RWPE2 (cell line): ENCODE results near the gene DXO.
A peak's percentile ranks its signal among the peaks of the same experiment; 100 is the strongest.

Experiments
- ATAC-seq: fragments of 200-7000 bp; cut with Tn5 transposase; 3 replicates; pipeline ENCODE4 v1.9.1; 2021; ENCODE audit warnings: low read depth
- DNase-seq: peaks from one replicate; pipeline ENCODE4 v3.0.0-alpha.2; 2020; ENCODE audit warnings: low spot score
- H3K27ac ChIP-seq: fragments of 450-650 bp; 2 replicates; pipeline ENCODE4 v1.5.1; 2017; ENCODE audit warnings: mild to moderate bottlenecking; ENCODE audit not compliant: poor library complexity, severe bottlenecking
- H3K27me3 ChIP-seq: fragments of 250-450 bp; sonication (Bioruptor Pico); 2 replicates; pipeline ENCODE4 v1.5.1; 2021; ENCODE audit warnings: mild to moderate bottlenecking, moderate library complexity; ENCODE audit not compliant: insufficient read depth, poor library complexity, severe bottlenecking
- H3K36me3 ChIP-seq: fragments of 250-450 bp; sonication (Bioruptor Pico); 2 replicates; pipeline ENCODE4 v1.5.1; 2020; ENCODE audit warnings: low read depth, mild to moderate bottlenecking, moderate library complexity
- H3K4me1 ChIP-seq: fragments of 250-450 bp; sonication (Bioruptor Pico); 2 replicates; pipeline ENCODE4 v1.5.1; 2021; ENCODE audit warnings: mild to moderate bottlenecking, moderate library complexity; ENCODE audit not compliant: insufficient read depth, poor library complexity, severe bottlenecking
- H3K4me3 ChIP-seq: fragments of 250-450 bp; sonication (Bioruptor Pico); 2 replicates; pipeline ENCODE4 v1.5.1; 2021; ENCODE audit warnings: mild to moderate bottlenecking, moderate library complexity; ENCODE audit not compliant: severe bottlenecking
- H3K9me3 ChIP-seq: fragments of 250-450 bp; sonication (Bioruptor Pico); 2 replicates; pipeline ENCODE4 v1.5.1; 2021; ENCODE audit warnings: mild to moderate bottlenecking, moderate library complexity; ENCODE audit not compliant: severe bottlenecking
- CTCF ChIP-seq: fragments of 450-650 bp; IDR thresholded peaks from one replicate; pipeline ENCODE4 v1.5.1; 2017; ENCODE audit warnings: mild to moderate bottlenecking, moderate library complexity; ENCODE audit not compliant: poor library complexity, severe bottlenecking

The DXO gene

GRCh38 chr6:31971279-31971992, 502 bp downstream of the DXO start:
- peak overlapping the region; percentile 87 for H3K27ac ChIP-seq
- ATAC-seq (peak; percentile 10), DNase-seq (no peak)
- peaks cover 24% of the 10 kb centered on the region for H3K36me3 ChIP-seq
- TF ChIP-seq CTCF: no peak
- H3K4me3 ChIP-seq: peak overlapping the region; percentile 74
- H3K4me1 ChIP-seq: peaks cover 5% of the 10 kb centered on the region
- H3K9me3 ChIP-seq: no peaks in the 10 kb centered on the region
- H3K27me3 ChIP-seq: no peaks in the 10 kb centered on the region

GRCh38 chr6:31970604-31971271, 1.2 kb downstream of the DXO start:
- TF ChIP-seq CTCF: no peak
- no peak for DNase-seq
- Histone ChIP-seq H3K4me1 (peaks cover 5% of the 10 kb centered on the region), H3K9me3 (no peaks in the 10 kb centered on the region), H3K4me3 (peak overlapping the region; percentile 74), H3K27ac (peak overlapping the region; percentile 87), H3K36me3 (peaks cover 29% of the 10 kb centered on the region), H3K27me3 (no peaks in the 10 kb centered on the region)
- ATAC-seq: peak; percentile 3; the same call in 1 of the 3 replicates

GRCh38 chr6:31969712-31970603, 2.0 kb downstream of the DXO start:
- Histone ChIP-seq H3K4me1 (peaks cover 5% of the 10 kb centered on the region), H3K4me3 (no peak overlapping the region), H3K27ac (no peak overlapping the region), H3K27me3 (no peaks in the 10 kb centered on the region), H3K36me3 (peaks cover 37% of the 10 kb centered on the region), H3K9me3 (no peaks in the 10 kb centered on the region)
- DNase-seq (no peak), ATAC-seq (no peak)
- no peak for TF ChIP-seq CTCF

- Histone ChIP-seq H3K27me3 (no peaks in the 10 kb centered on the region), H3K27ac (no peak overlapping the region), H3K4me3 (no peak overlapping the region), H3K36me3 (peaks cover 46% of the 10 kb centered on the region), H3K9me3 (no peaks in the 10 kb centered on the region), H3K4me1 (peaks cover 5% of the 10 kb centered on the region)
- DNase-seq (no peak), ATAC-seq (no peak)
- TF ChIP-seq CTCF: no peak
Measured at GRCh38 chr6:31968791-31969711, 2.9 kb downstream of the DXO start.
